SK-N-SH (cell line): ENCODE data around the gene SAT2. TPM values are rescaled to one million over a fixed set of nuclear protein-coding genes. Genes with fewer than 3 reads are reported as not detected.

Experiments
- CTCF ChIA-PET: fragments of 300-600, 350-600 bp; formaldehyde crosslinking; extraction: SDS; loops from one replicate; lab custom pipeline; 2021; lab: Yijun Ruan, JAX
- POLR2A ChIA-PET: fragments of 350-600 bp; sonication (Branson Sonifier 250); formaldehyde crosslinking; extraction: SDS; loops from one replicate; lab custom pipeline; 2020; ENCODE audit warnings: antibody characterized with exemption, inconsistent platforms; lab: Yijun Ruan, JAX
- DNase-seq: peaks from one replicate; pipeline ENCODE4 v3.0.0; 2012
- H2AFZ ChIP-seq: fragments of 200-600 bp; sonication (generic); 2 replicates; pipeline ENCODE4 v1.8.1; 2016; ENCODE audit warnings: antibody characterized with exemption, mild to moderate bottlenecking, low read depth
- H3F3A ChIP-seq: fragments of 200-600 bp; sonication (generic); replicated peaks from 2 replicates; pipeline ENCODE3; 2016; ENCODE audit warnings: antibody characterized with exemption, mild to moderate bottlenecking; ENCODE audit not compliant: insufficient read depth
- H3K27ac ChIP-seq, 2 experiments: fragments of 200-500 bp in 1 of 2; fragments of 200-600 bp in 1 of 2; sonication (Bioruptor generic) in 1 of 2; sonication (generic), shearing (Covaris generic) in 1 of 2; 2 replicates each; pipeline versions ENCODE4 v1.5.1 to v1.6.1; 2014 to 2016; ENCODE audit warnings: low read depth in 2 of 2, inconsistent platforms in 1 of 2, low read length in 1 of 2, mild to moderate bottlenecking in 1 of 2, mixed read lengths in 1 of 2
- H3K27me3 ChIP-seq: fragments of 200-600 bp; sonication (generic), shearing (Covaris generic); 2 replicates; pipeline ENCODE4 v1.6.1; 2016; ENCODE audit warnings: mixed run types; ENCODE audit not compliant: insufficient read depth
- H3K36me3 ChIP-seq, 2 experiments: fragments of 200-500 bp in 1 of 2; fragments of 200-600 bp in 1 of 2; sonication (Bioruptor generic) in 1 of 2; sonication (generic) in 1 of 2; replicated peaks in 1 of 2; 2 replicates each; pipeline versions ENCODE3 to v1.5.1; 2014 to 2016; ENCODE audit warnings: low read length in 1 of 2, mild to moderate bottlenecking in 1 of 2; ENCODE audit not compliant: insufficient read depth in 2 of 2, control insufficient read depth in 1 of 2
- H3K4me1 ChIP-seq, 2 experiments: fragments of 200-500 bp in 1 of 2; fragments of 200-600 bp in 1 of 2; sonication (Bioruptor generic) in 1 of 2; sonication (generic), shearing (Covaris generic) in 1 of 2; 2 replicates each; pipeline versions ENCODE4 v1.5.1 to v1.6.1; 2014 to 2016; ENCODE audit warnings: low read depth in 1 of 2, low read length in 1 of 2, mixed run types in 1 of 2; ENCODE audit not compliant: insufficient read depth in 2 of 2, control insufficient read depth in 1 of 2
- H3K4me2 ChIP-seq: fragments of 200-600 bp; sonication (generic), shearing (Covaris generic); 2 replicates; pipeline ENCODE4 v1.6.1; 2017; ENCODE audit warnings: mixed run types
- H3K4me3 ChIP-seq, 2 experiments: fragments of 200-500 bp in 1 of 2; fragments of 200-600 bp in 1 of 2; sonication (Bioruptor generic) in 1 of 2; sonication (generic), shearing (Covaris generic) in 1 of 2; 2 replicates each; pipeline versions ENCODE4 v1.5.1 to v1.8.1; 2014 to 2016; ENCODE audit warnings: low read depth in 2 of 2, inconsistent platforms in 1 of 2, low read length in 1 of 2, mild to moderate bottlenecking in 1 of 2, mixed read lengths in 1 of 2, moderate library complexity in 1 of 2
- H3K79me2 ChIP-seq: fragments of 200-600 bp; sonication (generic); 2 replicates; pipeline ENCODE4 v1.8.1; 2017; ENCODE audit warnings: mild to moderate bottlenecking; ENCODE audit not compliant: insufficient read depth
- H3K9ac ChIP-seq: fragments of 200-600 bp; sonication (generic); 2 replicates; pipeline ENCODE4 v1.6.1; 2017; ENCODE audit warnings: mixed run types
- H3K9me2 ChIP-seq: fragments of 200-600 bp; sonication (generic); 2 replicates; pipeline ENCODE4 v1.6.1; 2017; ENCODE audit warnings: mixed run types
- H3K9me3 ChIP-seq: fragments of 200-600 bp; sonication (generic); 2 replicates; pipeline ENCODE4 v1.6.1; 2017; ENCODE audit warnings: mixed run types, mild to moderate bottlenecking, moderate library complexity
- H4K20me1 ChIP-seq: fragments of 200-600 bp; sonication (generic); 2 replicates; pipeline ENCODE4 v1.6.1; 2017; ENCODE audit warnings: mild to moderate bottlenecking, mixed run types; ENCODE audit not compliant: insufficient read depth
- EP300 ChIP-seq, 2 experiments: IDR thresholded peaks; 2 replicates each; pipeline versions ENCODE4 v1.4.0 to v1.6.1; 2012; ENCODE audit warnings: borderline replicate concordance in 1 of 2, low read depth in 1 of 2, low read length in 1 of 2
- FOSL2 ChIP-seq: IDR thresholded peaks from 2 replicates; pipeline ENCODE4 v1.4.0; 2012; ENCODE audit warnings: low read depth, mild to moderate bottlenecking, moderate library complexity, borderline replicate concordance
- FOXJ3 ChIP-seq: sonication (generic); formaldehyde crosslinking; IDR thresholded peaks from 2 replicates; pipeline ENCODE4 v1.5.1; 2020; ENCODE audit warnings: mild to moderate bottlenecking, missing genetic modification reagents
- FOXM1 ChIP-seq: IDR thresholded peaks from 2 replicates; pipeline ENCODE4 v1.4.0; 2012; ENCODE audit warnings: low read depth, mild to moderate bottlenecking
- GABPA ChIP-seq: IDR thresholded peaks from 2 replicates; pipeline ENCODE4 v1.4.0; 2012; ENCODE audit warnings: low read depth, mild to moderate bottlenecking
- GATA2 ChIP-seq: sonication (generic); formaldehyde crosslinking; IDR thresholded peaks from 2 replicates; pipeline ENCODE4 v1.5.0; 2020; ENCODE audit warnings: mild to moderate bottlenecking, missing genetic modification reagents
- JUND ChIP-seq: IDR thresholded peaks from 2 replicates; pipeline ENCODE4 v1.4.0; 2012
- MEF2A ChIP-seq: IDR thresholded peaks from 2 replicates; pipeline ENCODE4 v1.4.0; 2012; ENCODE audit warnings: low read depth, borderline replicate concordance
- NFIC ChIP-seq: IDR thresholded peaks from 2 replicates; pipeline ENCODE4 v1.4.0; 2012; ENCODE audit warnings: borderline replicate concordance
- POLR2AphosphoS5 ChIP-seq: IDR thresholded peaks from 2 replicates; pipeline ENCODE4 v1.6.1; 2012; ENCODE audit warnings: low read depth, low read length
- RAD21 ChIP-seq: IDR thresholded peaks from 2 replicates; pipeline ENCODE4 v1.6.1; 2012; ENCODE audit warnings: mild to moderate bottlenecking, low read length
- RCOR1 ChIP-seq: fragments of 150-350 bp; IDR thresholded peaks from 2 replicates; pipeline ENCODE4 v1.6.1; 2017; ENCODE audit warnings: antibody characterized with exemption, low read length
- RFX5 ChIP-seq: IDR thresholded peaks from 2 replicates; pipeline ENCODE4 v1.6.1; 2012; ENCODE audit warnings: mild to moderate bottlenecking, improper control_type of control experiment, low read length
- RXRA ChIP-seq: IDR thresholded peaks from 2 replicates; pipeline ENCODE4 v1.4.0; 2012; ENCODE audit warnings: low read depth, mild to moderate bottlenecking, borderline replicate concordance
- SIN3A ChIP-seq: IDR thresholded peaks from 2 replicates; pipeline ENCODE4 v1.6.1; 2012; ENCODE audit warnings: low read depth, mild to moderate bottlenecking, low read length, moderate library complexity, borderline replicate concordance
- SMC3 ChIP-seq: IDR thresholded peaks from 2 replicates; pipeline ENCODE4 v1.6.1; 2012; ENCODE audit warnings: low read depth, low read length, improper control_type of control experiment
- TAF1 ChIP-seq: IDR thresholded peaks from 2 replicates; pipeline ENCODE4 v1.6.1; 2012; ENCODE audit warnings: low read depth, mild to moderate bottlenecking, low read length, moderate library complexity, borderline replicate concordance
- TCF12 ChIP-seq: IDR thresholded peaks from 2 replicates; pipeline ENCODE4 v1.4.0; 2012
- TEAD4 ChIP-seq: IDR thresholded peaks from 2 replicates; pipeline ENCODE4 v1.4.0; 2012; ENCODE audit warnings: mild to moderate bottlenecking, borderline replicate concordance; ENCODE audit not compliant: insufficient read depth
- WGBS: methylation state at CpG from one replicate; pipeline ENCODE4 v1.1.6; 2017; ENCODE audit warnings: low lambda C conversion rate; 5-methylcytosine and 5-hydroxymethylcytosine counted together
- polyA plus RNA-seq, 3 experiments: library from polyadenylated mRNA; depleted of rRNA; stranded (reverse); fragments of >200 nt; gene quantifications; 2 replicates each; pipeline ENCODE4 v1.2.3, GENCODE V29; 2012
- TF ChIP-seq, protein P1 (sequence below): fragments of 150-350 bp; IDR thresholded peaks from 2 replicates; pipeline ENCODE4 v1.6.1; 2017; ENCODE audit warnings: antibody characterized with exemption, low read length, low read depth, borderline replicate concordance
- TF ChIP-seq, protein P2 (sequence below): IDR thresholded peaks from 2 replicates; pipeline ENCODE4 v1.4.0; 2012; ENCODE audit warnings: low read depth, borderline replicate concordance
- TF ChIP-seq, protein P3 (sequence below): fragments of 200-600 bp; sonication (generic); IDR thresholded peaks from 2 replicates; pipeline ENCODE4 v1.6.1; 2017; ENCODE audit warnings: antibody characterized with exemption, mild to moderate bottlenecking, moderate library complexity
- TF ChIP-seq, protein P4 (sequence below): fragments of 150-350 bp; IDR thresholded peaks from 2 replicates; pipeline ENCODE4 v1.6.1; 2016; ENCODE audit warnings: mild to moderate bottlenecking, low read depth, low read length
- TF ChIP-seq, protein P5 (sequence below): IDR thresholded peaks from 2 replicates; pipeline ENCODE4 v1.4.0; 2012; ENCODE audit warnings: low read depth

SAT2 gene
- polyA plus RNA-seq, 1 of the 3 experiments (the other 2 are of a cell fraction) = 43.1 TPM

DNA sequence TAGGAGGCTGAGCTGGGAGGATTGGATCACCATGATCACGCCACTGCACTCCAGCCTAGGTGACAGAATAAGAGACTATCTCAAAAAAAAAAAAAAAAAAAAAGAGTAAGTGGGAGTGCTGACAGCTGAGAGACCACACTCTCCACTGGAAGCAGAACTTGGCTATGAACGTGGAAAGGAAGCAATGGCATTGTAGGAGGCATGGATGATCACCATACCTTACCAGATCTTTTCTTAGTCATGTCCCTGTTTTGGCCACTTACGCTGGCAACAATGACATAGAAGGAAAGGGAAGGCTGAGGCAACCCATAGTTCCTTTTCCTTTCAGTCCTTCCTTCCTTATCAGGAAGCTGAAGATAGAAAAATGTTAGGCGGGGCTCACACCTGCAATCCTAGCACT lies 19.4 kb upstream of the SAT2 start:
- CTCF ChIA-PET = interaction anchor here (1.5 to 2.6 kb wide), 2 partner anchors 15 to 40 kb away, joined by 4 to 9 read pairs; partner anchors contain the start of gene TP53

DNA sequence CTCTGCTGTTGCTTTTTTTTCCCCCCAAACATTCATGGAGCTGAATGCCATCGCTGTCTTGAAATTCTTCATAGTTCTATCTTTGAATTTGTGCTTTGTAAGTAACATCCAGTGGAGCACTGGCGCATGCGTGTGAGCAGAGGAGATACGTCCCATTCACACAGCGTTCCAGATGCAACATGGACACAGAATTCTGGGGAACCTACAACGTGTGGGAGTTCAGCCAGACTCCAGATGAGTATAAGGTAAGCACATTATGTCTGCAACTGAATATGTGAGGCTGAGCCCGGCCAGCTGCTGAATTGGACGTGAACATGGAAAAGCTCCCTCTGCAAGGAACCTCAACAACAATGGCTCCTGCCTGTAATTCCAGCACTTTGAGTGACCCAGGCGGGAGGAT lies 18.8 kb upstream of the SAT2 start:
- Histone ChIP-seq H3K36me3 (no peaks in the 10 kb centered on the region), H3K9ac (no peak overlapping the region), H3K27ac (no peak overlapping the region), H3K79me2 (no peaks in the 10 kb centered on the region), H3K4me3 (no peak overlapping the region), H4K20me1 (no peaks in the 10 kb centered on the region), H3F3A (no peaks in the 10 kb centered on the region), H3K4me2 (no peak overlapping the region), H2AFZ (no peak overlapping the region), H3K9me2 (no peaks in the 10 kb centered on the region), H3K27me3 (peaks cover 12% of the 10 kb centered on the region), H3K4me1 (peaks cover 0 to 7% of the 10 kb centered on the region in 2 experiments; a peak in 1 of 4 replicates), H3K9me3 (no peaks in the 10 kb centered on the region)
- no peak for DNase-seq
- ChIA-PET POLR2A (no interaction called here), CTCF (interaction anchor here (1.5 to 2.6 kb wide), 2 partner anchors 15 to 41 kb away, joined by 4 to 9 read pairs; partner anchors contain the start of gene TP53)
- WGBS = 60% methylated on average over 9 of the region's 9 CpGs
- TF ChIP-seq POLR2AphosphoS5 = no peak
- TF ChIP-seq, protein P1, sequence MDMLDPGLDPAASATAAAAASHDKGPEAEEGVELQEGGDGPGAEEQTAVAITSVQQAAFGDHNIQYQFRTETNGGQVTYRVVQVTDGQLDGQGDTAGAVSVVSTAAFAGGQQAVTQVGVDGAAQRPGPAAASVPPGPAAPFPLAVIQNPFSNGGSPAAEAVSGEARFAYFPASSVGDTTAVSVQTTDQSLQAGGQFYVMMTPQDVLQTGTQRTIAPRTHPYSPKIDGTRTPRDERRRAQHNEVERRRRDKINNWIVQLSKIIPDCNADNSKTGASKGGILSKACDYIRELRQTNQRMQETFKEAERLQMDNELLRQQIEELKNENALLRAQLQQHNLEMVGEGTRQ = no peak
- TF ChIP-seq TCF12 = no peak
- no peak for TF ChIP-seq RAD21
- TF ChIP-seq RFX5 = no peak
- no peak for TF ChIP-seq EP300 (IDR thresholded peaks at IDR 0.05; ENCODE audit: borderline replicate concordance in 1 of 2, low read depth in 1 of 2, low read length in 1 of 2)
- TF ChIP-seq, protein P2, sequence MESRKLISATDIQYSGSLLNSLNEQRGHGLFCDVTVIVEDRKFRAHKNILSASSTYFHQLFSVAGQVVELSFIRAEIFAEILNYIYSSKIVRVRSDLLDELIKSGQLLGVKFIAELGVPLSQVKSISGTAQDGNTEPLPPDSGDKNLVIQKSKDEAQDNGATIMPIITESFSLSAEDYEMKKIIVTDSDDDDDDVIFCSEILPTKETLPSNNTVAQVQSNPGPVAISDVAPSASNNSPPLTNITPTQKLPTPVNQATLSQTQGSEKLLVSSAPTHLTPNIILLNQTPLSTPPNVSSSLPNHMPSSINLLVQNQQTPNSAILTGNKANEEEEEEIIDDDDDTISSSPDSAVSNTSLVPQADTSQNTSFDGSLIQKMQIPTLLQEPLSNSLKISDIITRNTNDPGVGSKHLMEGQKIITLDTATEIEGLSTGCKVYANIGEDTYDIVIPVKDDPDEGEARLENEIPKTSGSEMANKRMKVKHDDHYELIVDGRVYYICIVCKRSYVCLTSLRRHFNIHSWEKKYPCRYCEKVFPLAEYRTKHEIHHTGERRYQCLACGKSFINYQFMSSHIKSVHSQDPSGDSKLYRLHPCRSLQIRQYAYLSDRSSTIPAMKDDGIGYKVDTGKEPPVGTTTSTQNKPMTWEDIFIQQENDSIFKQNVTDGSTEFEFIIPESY = no peak
- TF ChIP-seq, protein P3, sequence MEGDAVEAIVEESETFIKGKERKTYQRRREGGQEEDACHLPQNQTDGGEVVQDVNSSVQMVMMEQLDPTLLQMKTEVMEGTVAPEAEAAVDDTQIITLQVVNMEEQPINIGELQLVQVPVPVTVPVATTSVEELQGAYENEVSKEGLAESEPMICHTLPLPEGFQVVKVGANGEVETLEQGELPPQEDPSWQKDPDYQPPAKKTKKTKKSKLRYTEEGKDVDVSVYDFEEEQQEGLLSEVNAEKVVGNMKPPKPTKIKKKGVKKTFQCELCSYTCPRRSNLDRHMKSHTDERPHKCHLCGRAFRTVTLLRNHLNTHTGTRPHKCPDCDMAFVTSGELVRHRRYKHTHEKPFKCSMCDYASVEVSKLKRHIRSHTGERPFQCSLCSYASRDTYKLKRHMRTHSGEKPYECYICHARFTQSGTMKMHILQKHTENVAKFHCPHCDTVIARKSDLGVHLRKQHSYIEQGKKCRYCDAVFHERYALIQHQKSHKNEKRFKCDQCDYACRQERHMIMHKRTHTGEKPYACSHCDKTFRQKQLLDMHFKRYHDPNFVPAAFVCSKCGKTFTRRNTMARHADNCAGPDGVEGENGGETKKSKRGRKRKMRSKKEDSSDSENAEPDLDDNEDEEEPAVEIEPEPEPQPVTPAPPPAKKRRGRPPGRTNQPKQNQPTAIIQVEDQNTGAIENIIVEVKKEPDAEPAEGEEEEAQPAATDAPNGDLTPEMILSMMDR = no peak
- no peak for TF ChIP-seq FOXM1
- no peak for TF ChIP-seq FOSL2
- no peak for TF ChIP-seq RCOR1
- TF ChIP-seq, protein P4, sequence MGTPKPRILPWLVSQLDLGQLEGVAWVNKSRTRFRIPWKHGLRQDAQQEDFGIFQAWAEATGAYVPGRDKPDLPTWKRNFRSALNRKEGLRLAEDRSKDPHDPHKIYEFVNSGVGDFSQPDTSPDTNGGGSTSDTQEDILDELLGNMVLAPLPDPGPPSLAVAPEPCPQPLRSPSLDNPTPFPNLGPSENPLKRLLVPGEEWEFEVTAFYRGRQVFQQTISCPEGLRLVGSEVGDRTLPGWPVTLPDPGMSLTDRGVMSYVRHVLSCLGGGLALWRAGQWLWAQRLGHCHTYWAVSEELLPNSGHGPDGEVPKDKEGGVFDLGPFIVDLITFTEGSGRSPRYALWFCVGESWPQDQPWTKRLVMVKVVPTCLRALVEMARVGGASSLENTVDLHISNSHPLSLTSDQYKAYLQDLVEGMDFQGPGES = no peak
- TF ChIP-seq, protein P5, sequence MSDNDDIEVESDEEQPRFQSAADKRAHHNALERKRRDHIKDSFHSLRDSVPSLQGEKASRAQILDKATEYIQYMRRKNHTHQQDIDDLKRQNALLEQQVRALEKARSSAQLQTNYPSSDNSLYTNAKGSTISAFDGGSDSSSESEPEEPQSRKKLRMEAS = no peak
- TF ChIP-seq TAF1 = no peak
- TF ChIP-seq MEF2A = no peak

More for the DNA sequence above, 19.4 kb upstream of the SAT2 start:
- no peaks in the 10 kb centered on the region for H4K20me1 ChIP-seq
- no peaks in the 10 kb centered on the region for H3F3A ChIP-seq
- no peaks in the 10 kb centered on the region for H3K9me2 ChIP-seq
- no peak for TF ChIP-seq FOXJ3 (CRISPR knock-in tag)
- TF ChIP-seq TEAD4 = no peak
- TF ChIP-seq RXRA = no peak
- no peak for TF ChIP-seq GABPA
- TF ChIP-seq TAF1 = no peak
- TF ChIP-seq, protein P1 = no peak
- TF ChIP-seq SIN3A = no peak
- TF ChIP-seq JUND = no peak
- no peak for TF ChIP-seq NFIC
- no peak for TF ChIP-seq SMC3
- no peak for TF ChIP-seq GATA2 (CRISPR knock-in tag)
- TF ChIP-seq, all 33 proteins: peak for 0
- H3K9me3 ChIP-seq = no peaks in the 10 kb centered on the region
- no peak overlapping the region for H3K27ac ChIP-seq
- peaks cover 18% of the 10 kb centered on the region for H3K27me3 ChIP-seq
- no peak overlapping the region for H3K4me3 ChIP-seq
- H3K79me2 ChIP-seq = no peaks in the 10 kb centered on the region
- no peak overlapping the region for H3K9ac ChIP-seq
- no peaks in the 10 kb centered on the region for H3K36me3 ChIP-seq
- WGBS = 63% methylated on average over 4 of the region's 4 CpGs
- H3K4me2 ChIP-seq = no peak overlapping the region
- H3K4me1 ChIP-seq = peaks cover 0 to 7% of the 10 kb centered on the region in 2 experiments; a peak in 1 of 4 replicates
- no peak overlapping the region for H2AFZ ChIP-seq
- POLR2A ChIA-PET = no interaction called here
- DNase-seq = no peak
